HepG2 (cell line): ENCODE results near the gene BMI1.

ENCODE experiments used
- ATF7 ChIP-seq, 2 experiments: fragments of 450-650 bp in 1 of 2; sonication (generic) in 1 of 2; formaldehyde crosslinking in 1 of 2; IDR thresholded peaks; 2 replicates each; pipeline versions ENCODE4 v1.4.0 to v1.6.1; 2016 to 2020; ENCODE audit warnings: antibody characterized with exemption in 1 of 2, mild to moderate bottlenecking in 1 of 2, missing genetic modification reagents in 1 of 2
- EP300 ChIP-seq, 3 experiments: sonication (generic) in 1 of 3; formaldehyde crosslinking in 1 of 3; IDR thresholded peaks; 2 replicates each; pipeline versions ENCODE4 v1.5.1 to v1.6.1; 2011 to 2020; ENCODE audit warnings: low read depth in 2 of 3, low read length in 2 of 3, borderline replicate concordance in 1 of 3, improper control_type of control experiment in 1 of 3, mild to moderate bottlenecking in 1 of 3, missing genetic modification reagents in 1 of 3, moderate library complexity in 1 of 3
- NFYB ChIP-seq: sonication (generic); formaldehyde crosslinking; IDR thresholded peaks from 2 replicates; pipeline ENCODE4 v1.4.0; 2020; ENCODE audit warnings: missing genetic modification reagents
- ZBTB21 ChIP-seq: sonication (generic); formaldehyde crosslinking; IDR thresholded peaks from 2 replicates; pipeline ENCODE4 v1.4.0; 2020; ENCODE audit warnings: missing genetic modification reagents
- ZNF274 ChIP-seq: sonication (generic); formaldehyde crosslinking; IDR thresholded peaks from 2 replicates; pipeline ENCODE4 v1.5.1; 2020; ENCODE audit warnings: mild to moderate bottlenecking, missing genetic modification reagents
- TF ChIP-seq, protein P1 (sequence below), 2 experiments: sonication (generic) in 1 of 2; formaldehyde crosslinking in 1 of 2; IDR thresholded peaks; 2 replicates each; pipeline versions ENCODE4 v1.6.1 to v1.9.0; 2014 to 2022; ENCODE audit warnings: antibody characterized with exemption in 1 of 2, borderline replicate concordance in 1 of 2, inconsistent platforms in 1 of 2, low read depth in 1 of 2, missing genetic modification reagents in 1 of 2

GRCh38 chr10:22356324-22356873 is 35.5 kb downstream of the BMI1 start:
- TF ChIP-seq ZBTB21 (CRISPR knock-in tag): no peak
- no peak for TF ChIP-seq ZNF274 (CRISPR knock-in tag)
- TF ChIP-seq, protein P1, sequence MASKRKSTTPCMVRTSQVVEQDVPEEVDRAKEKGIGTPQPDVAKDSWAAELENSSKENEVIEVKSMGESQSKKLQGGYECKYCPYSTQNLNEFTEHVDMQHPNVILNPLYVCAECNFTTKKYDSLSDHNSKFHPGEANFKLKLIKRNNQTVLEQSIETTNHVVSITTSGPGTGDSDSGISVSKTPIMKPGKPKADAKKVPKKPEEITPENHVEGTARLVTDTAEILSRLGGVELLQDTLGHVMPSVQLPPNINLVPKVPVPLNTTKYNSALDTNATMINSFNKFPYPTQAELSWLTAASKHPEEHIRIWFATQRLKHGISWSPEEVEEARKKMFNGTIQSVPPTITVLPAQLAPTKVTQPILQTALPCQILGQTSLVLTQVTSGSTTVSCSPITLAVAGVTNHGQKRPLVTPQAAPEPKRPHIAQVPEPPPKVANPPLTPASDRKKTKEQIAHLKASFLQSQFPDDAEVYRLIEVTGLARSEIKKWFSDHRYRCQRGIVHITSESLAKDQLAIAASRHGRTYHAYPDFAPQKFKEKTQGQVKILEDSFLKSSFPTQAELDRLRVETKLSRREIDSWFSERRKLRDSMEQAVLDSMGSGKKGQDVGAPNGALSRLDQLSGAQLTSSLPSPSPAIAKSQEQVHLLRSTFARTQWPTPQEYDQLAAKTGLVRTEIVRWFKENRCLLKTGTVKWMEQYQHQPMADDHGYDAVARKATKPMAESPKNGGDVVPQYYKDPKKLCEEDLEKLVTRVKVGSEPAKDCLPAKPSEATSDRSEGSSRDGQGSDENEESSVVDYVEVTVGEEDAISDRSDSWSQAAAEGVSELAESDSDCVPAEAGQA (IDR thresholded peaks at IDR 0.05; ENCODE audit: low read depth): no peak
- TF ChIP-seq, protein P1 (CRISPR knock-in tag; IDR thresholded peaks at IDR 0.05; ENCODE audit: borderline replicate concordance): no peak
- TF ChIP-seq EP300 (IDR thresholded peaks at IDR 0.05; ENCODE audit: low read depth in 2 of 2, low read length in 2 of 2): no peak
- TF ChIP-seq EP300 (CRISPR knock-in tag; IDR thresholded peaks at IDR 0.05; ENCODE audit: borderline replicate concordance): no peak
- no peak for TF ChIP-seq ATF7 (IDR thresholded peaks at IDR 0.05)
- TF ChIP-seq ATF7 (CRISPR knock-in tag; IDR thresholded peaks at IDR 0.05): no peak
- no peak for TF ChIP-seq NFYB (CRISPR knock-in tag)
